GM19328 (cell line): Measurements from ENCODE around the gene CCDC144A.
"Not testable (repeated sequence)": the region's sequence is repeated elsewhere in the genome, so short reads cannot be mapped to it uniquely, and the experiment has no call there.

Experiments
- ATAC-seq: cut with Tn5 transposase; IDR thresholded peaks from one replicate; pipeline ENCODE4 v1.9.1; 2021; ENCODE audit warnings: mild to moderate bottlenecking, moderate library complexity; ENCODE audit not compliant: unreplicated experiment

The CCDC144A gene

DNA sequence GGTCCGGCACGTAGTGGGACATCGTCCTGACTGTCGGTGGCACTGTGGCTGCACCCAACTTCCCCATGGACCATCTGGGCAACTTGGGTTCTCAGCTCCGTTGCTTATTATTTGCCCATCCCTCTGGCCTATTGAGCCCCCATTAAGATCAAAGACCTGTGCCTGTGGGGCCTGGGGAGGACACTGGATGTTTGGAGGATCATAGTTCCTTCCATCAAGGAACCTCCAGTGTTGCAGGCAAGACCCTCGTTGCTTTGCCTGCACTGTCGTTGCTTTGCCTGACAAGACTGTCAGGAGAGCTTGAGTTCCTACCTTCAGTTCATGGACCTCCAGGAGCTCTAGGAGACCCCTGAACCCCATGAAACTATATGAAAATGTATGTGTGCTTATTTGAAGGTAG, 127.2 kb downstream of the CCDC144A start:
- ATAC-seq, result no peak

DNA sequence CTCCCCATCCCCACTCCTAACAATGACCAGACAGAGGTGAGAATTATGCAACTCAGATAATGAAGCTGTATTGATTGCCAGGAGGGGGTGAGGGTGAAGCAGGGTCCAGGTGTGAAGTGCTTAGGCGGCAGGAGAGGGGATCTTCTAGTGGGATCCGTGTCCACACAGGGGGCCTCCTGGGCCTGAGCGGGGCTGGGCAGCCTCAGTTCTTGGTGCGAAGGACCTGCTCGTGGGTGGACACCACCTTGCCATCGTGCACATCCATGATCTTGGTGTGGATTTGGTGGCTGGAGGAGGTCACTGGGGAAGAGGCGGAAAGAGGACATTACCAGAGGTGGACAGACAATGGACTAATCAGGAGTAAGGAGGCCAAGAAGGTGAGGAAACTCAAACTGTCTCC, 127.9 kb downstream of the CCDC144A start:
- not testable (repeated sequence) for ATAC-seq

DNA sequence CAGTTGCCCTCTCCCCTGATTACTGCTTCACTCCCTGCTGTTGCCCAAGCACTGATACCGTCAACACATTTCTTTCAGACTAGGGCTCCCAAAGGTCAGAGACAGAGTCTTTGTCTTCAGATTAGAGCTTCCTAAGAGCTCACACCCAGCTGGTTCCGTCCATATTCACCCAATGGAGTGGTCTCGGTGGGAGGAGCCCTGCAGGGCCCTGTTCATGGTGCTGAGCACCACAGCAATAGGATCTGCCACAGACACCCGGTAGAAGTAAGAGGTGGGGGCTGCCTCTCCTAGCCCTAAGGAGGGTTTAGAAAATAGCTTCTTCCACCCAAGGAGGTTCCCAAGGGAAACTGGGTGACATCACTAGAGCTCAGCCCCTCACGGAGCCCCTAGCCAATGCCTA, 128.3 kb downstream of the CCDC144A start:
- ATAC-seq, result no peak

DNA sequence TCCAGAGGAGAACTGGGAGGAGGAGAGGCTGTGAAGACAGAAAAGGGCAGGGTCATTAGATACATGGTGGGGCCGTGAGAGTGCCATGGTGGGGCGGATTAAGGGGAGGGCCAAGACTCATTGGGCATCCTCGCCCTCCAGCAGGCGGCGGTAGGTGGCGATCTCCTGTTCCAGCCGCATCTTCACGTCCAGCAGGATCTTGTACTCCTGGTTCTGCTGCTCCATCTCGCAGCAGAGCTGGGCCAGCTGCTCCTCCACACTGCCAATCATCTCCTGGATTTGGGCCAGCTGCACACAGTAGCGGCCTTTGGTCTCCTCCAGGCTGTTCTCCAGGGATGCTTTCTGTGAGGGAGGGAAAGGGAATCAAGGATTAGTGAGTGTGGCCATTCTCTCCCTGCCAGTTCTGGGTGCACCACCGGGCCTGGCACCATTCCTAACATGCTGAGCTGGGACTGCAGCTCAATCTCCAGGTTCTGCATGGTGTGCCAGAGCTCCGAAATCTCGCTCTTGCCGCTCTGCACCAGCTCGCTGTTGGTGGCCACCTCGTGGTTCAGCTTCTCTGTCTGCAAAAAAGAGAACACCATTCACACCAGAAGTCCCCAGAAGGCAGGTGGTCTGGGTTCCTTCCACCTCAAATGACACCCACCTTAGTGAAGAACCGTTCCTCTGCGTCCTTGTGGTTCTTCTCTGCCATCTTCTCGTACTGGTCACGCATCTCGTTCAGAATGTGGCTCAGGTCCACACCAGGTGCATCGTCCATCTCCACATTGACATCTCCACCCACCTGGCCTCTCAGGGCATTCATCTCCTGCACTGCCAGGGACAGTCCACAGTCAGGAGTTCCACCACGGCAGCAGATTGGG, 129.0 kb downstream of the CCDC144A start:
- ATAC-seq, result no peak

DNA sequence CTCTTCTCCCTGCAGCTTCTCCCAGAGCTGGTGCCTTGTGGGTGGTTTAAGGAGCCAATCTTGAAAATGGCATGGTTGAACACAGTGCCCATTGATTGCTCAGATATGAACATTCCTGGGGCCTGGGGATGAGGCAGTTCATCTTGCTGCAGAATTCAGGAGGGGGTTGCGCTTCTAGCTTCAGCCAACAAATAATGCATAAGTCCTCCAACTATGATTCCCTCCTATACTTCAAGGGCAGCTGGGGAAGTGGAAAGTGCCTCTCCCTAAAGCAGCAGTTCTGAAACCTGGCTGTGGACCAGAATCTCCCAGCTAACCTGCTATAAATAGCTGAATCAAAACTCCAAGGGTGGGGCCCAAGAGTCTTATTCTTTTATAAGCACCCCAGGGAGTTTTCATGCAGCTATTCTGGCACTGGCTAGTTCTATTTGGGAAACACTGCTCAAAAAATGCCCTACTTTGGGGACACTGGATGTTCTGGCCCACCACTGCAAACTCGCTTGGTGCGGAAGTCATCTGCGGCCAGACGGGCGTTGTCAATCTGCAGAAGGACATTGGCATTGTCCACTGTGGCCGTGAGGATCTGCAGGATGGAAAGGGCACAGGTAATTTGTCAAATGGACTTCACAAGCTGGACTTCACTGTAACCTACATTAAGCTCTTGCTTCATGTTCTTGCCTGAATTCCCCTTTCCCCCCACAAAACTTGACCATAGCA, 130.3 kb downstream of the CCDC144A start:
- ATAC-seq, result no peak

DNA sequence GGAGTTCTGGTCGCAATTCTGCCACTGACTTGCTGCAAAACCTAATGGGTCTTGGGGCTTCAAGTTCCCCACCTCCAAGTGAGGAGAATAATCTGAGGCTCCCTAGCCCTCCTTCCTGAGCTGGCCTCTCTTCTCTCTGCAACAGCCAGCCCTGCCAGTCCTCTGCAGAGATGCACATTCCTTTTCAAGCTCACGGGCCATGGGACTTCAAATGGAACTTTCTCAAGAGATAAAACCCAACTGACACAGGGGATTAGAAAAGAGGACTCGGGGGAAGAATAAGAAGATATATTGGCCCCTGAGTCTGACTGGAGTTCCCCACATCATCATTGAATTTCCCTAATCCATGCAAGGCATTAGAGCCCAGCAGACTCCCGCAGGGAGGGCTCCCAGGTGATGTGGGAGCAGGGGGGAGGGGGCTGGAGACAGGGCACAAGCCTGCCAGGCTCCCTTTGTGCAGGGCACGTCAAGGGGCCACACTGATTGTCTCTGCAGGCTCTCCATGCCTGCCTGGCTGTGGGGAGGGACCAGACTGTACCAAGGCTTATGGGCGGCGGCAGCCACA, 131.0 kb downstream of the CCDC144A start:
- ATAC-seq, result no peak

DNA sequence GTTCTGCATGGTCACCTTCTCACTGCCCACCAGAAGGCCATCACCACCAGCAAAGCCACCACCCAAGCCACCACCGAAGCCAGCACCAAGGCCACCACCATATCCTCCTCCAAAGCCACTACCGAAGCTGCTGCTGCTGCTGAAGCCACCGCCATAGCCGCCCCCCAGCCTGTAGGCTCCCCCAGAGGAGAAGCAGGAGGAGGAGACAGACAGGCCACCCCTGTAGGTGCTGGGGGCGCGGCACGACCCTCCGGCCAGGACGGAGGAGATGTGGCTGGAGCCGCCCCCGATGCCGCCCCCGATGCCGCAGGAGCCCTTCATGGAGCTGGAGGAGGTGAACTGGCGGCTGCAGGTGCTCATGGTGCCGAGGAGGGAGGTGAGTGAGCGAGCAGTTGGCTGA, 132.1 kb downstream of the CCDC144A start:
- not testable (repeated sequence) for ATAC-seq

DNA sequence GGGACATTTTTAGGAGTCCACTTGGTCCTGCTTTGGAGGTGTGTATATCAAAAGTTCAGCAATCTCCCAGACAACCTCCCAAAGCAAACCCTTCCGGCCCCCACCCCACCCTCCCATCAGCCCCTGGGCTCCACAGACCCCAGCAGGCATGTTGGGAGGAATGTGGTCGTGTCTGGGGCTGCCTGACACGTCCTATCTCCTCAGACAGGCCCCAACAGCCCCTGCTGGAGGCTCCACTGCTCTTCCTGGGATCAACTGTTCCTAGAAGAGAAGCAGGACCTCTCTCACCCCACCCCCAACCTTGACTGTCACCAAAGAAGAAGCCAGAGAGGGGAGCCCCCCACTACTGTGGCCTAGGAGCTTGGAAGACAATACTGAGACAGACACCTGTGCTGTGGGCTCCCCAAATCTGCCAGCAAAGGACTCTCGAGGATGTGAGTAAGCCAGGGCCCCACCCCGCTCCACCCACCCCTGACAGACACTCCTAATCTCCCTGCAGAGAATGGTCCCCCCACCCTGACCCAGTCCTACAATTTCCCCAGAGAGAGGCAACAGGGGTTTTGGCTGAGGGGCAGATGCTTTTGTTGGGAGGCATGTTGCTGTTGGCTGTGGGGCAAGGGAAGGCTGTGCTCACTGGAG, 133.8 kb downstream of the CCDC144A start:
- not testable (repeated sequence) for ATAC-seq
